SIG-M5 (cell line): Measurements from ENCODE around the gene GOLGB1.

Experiments
- DNase-seq: peaks from one replicate; lab custom pipeline; 2025; lab: John Stamatoyannopoulos, UW

GOLGB1 gene

GRCh38 chr3:121637922-121638321 is 111.6 kb downstream of the GOLGB1 start:
- DNase-seq, result no peak

- no peak for DNase-seq
Observed at GRCh38 chr3:121630355-121630754, 119.2 kb downstream of the GOLGB1 start.

- DNase-seq, result no peak
Observed at GRCh38 chr3:121629601-121630000, 119.9 kb downstream of the GOLGB1 start.

- no peak for DNase-seq
Observed at GRCh38 chr3:121627622-121628021, 121.9 kb downstream of the GOLGB1 start.

GRCh38 chr3:121627211-121627610 is 122.3 kb downstream of the GOLGB1 start:
- no peak for DNase-seq

- no peak for DNase-seq
Observed at GRCh38 chr3:121626495-121626894, 123.0 kb downstream of the GOLGB1 start.

- DNase-seq, result no peak
Observed at GRCh38 chr3:121624147-121624899, 125.2 kb downstream of the GOLGB1 start.

GRCh38 chr3:121621491-121621890 is 128.1 kb downstream of the GOLGB1 start:
- no peak for DNase-seq

GRCh38 chr3:121619691-121620090 is 129.8 kb downstream of the GOLGB1 start:
- DNase-seq, result no peak
